CD4-positive, alpha-beta T cell (primary cell): ENCODE measurements around the gene FDXR. TPM values are rescaled to one million over a fixed set of nuclear protein-coding genes. Genes with fewer than 3 reads are reported as not detected.

ENCODE experiments used
- ATAC-seq: fragments of 200-7000 bp; cut with Tn5 transposase; one replicate; pipeline ENCODE4 v1.10.0; 2022; ENCODE audit warnings: mild to moderate bottlenecking; ENCODE audit not compliant: poor library complexity
- CTCF ChIA-PET: fragments of 350-600 bp; sonication (Branson Sonifier 250); formaldehyde crosslinking; loops from one replicate; lab custom pipeline; 2021; ENCODE audit warnings: antibody characterized with exemption, inconsistent platforms; lab: Charles Lee
- POLR2A ChIA-PET: fragments of 350-600 bp; sonication (Branson Sonifier 250); formaldehyde crosslinking; loops from one replicate; lab custom pipeline; 2021; ENCODE audit warnings: antibody characterized with exemption, inconsistent platforms; lab: Charles Lee
- DNase-seq, 14 experiments: peaks; one replicate each; pipeline ENCODE4 v3.0.0-alpha.2; 2013 to 2020; ENCODE audit warnings: mixed read lengths in 2 of 14
- H3K27ac ChIP-seq, 2 donors: one replicate each; pipeline versions ENCODE4 v1.5.1 to v1.7.0; 2013; ENCODE audit warnings: low read length in 2 of 2, low read depth in 1 of 2, mild to moderate bottlenecking in 1 of 2
- H3K27me3 ChIP-seq, 2 experiments: 1 replicate in 1 of 2; 2 replicates in 1 of 2; pipeline versions ENCODE4 v1.6.1 to v1.7.0; 2013; ENCODE audit warnings: low read length in 2 of 2, control low read depth in 1 of 2, mild to moderate bottlenecking in 1 of 2, moderate library complexity in 1 of 2; ENCODE audit not compliant: insufficient read depth in 2 of 2, control insufficient read depth in 1 of 2
- H3K36me3 ChIP-seq: one replicate; pipeline ENCODE4 v1.6.1; 2013; ENCODE audit warnings: low read length, control low read depth; ENCODE audit not compliant: insufficient read depth
- H3K4me1 ChIP-seq: one replicate; pipeline ENCODE4 v1.6.1; 2013; ENCODE audit warnings: low read length, control low read depth; ENCODE audit not compliant: insufficient read depth
- H3K4me3 ChIP-seq: one replicate; pipeline ENCODE4 v1.5.1; 2013; ENCODE audit warnings: mild to moderate bottlenecking, low read length, moderate library complexity
- H3K9me3 ChIP-seq, 2 experiments: 1 replicate in 1 of 2; 2 replicates in 1 of 2; pipeline versions ENCODE4 v1.6.1 to v1.7.0; 2013; ENCODE audit warnings: low read length in 2 of 2, mild to moderate bottlenecking in 2 of 2, control low read depth in 1 of 2, moderate library complexity in 1 of 2; ENCODE audit not compliant: control insufficient read depth in 1 of 2, insufficient read depth in 1 of 2
- H3K27ac Mint-ChIP-seq: one replicate; pipeline ENCODE4 v1.8.0; 2020; ENCODE audit warnings: mixed read lengths
- H3K27me3 Mint-ChIP-seq: one replicate; pipeline ENCODE4 v1.8.0; 2021; ENCODE audit warnings: mixed read lengths
- H3K36me3 Mint-ChIP-seq: one replicate; pipeline ENCODE4 v1.8.0; 2021; ENCODE audit warnings: low read depth, mixed read lengths
- H3K4me1 Mint-ChIP-seq: one replicate; pipeline ENCODE4 v1.8.0; 2021; ENCODE audit warnings: low read depth, mixed read lengths
- H3K4me3 Mint-ChIP-seq: one replicate; pipeline ENCODE4 v1.8.0; 2020; ENCODE audit warnings: mild to moderate bottlenecking, mixed read lengths
- H3K9me3 Mint-ChIP-seq: one replicate; pipeline ENCODE4 v1.8.0; 2020; ENCODE audit warnings: mixed read lengths
- CTCF ChIP-seq: fragments of 200-600 bp; IDR thresholded peaks from one replicate; pipeline ENCODE4 v1.8.0; 2022; ENCODE audit warnings: antibody characterized with exemption, mild to moderate bottlenecking
- intact Hi-C, 2 experiments: fragments of 100-400 bp; cut with DNase I in 1 of 2; cut with micrococcal nuclease in 1 of 2; formaldehyde crosslinking; loops; one replicate each; pipeline versions ENCODE4 v1.15.1 to v1.9.0; 2023 to 2025; cut with DNase I, micrococcal nuclease
- total RNA-seq, 174 experiments: library from RNA in 2 of 174; stranded (reverse) in 2 of 174; gene quantifications; one replicate each; pipeline ENCODE4 v1.2.3 and lab custom pipeline; 2021 to 2026

Gene FDXR
- total RNA-seq, 2 experiments from 2014 or later: 2.1 to 2.7 TPM

GRCh38 chr17:74919440-74920305, 46.9 kb upstream of the FDXR start:
- Mint-ChIP-seq H3K36me3 (no peaks in the 10 kb centered on the region), H3K27ac (no peak overlapping the region), H3K4me3 (no peak overlapping the region), H3K9me3 (no peaks in the 10 kb centered on the region), H3K27me3 (peaks cover 52% of the 10 kb centered on the region), H3K4me1 (peaks cover 12% of the 10 kb centered on the region)
- Histone ChIP-seq H3K4me3 (no peak overlapping the region), H3K27me3 (peaks cover 29 to 37% of the 10 kb centered on the region in 2 experiments), H3K36me3 (no peaks in the 10 kb centered on the region), H3K9me3 (peaks cover 0 to 13% of the 10 kb centered on the region in 2 experiments), H3K27ac (no peak overlapping the region), H3K4me1 (peaks cover 29% of the 10 kb centered on the region)
- CTCF ChIA-PET: interaction anchor here (0.6 kb wide), 1 partner anchor 38 kb away, joined by 3 read pairs; no protein-coding TSS in a partner anchor
- intact Hi-C loops: loop anchor here in 1 of 2 experiments (5.0 kb wide), 1 partner anchor 493 kb away; no protein-coding TSS in a partner anchor
- POLR2A ChIA-PET: no interaction called here
- no peak for TF ChIP-seq CTCF
- DNase-seq: peak in 1 of 14 experiments; percentile 21
- no peak for ATAC-seq

GRCh38 chr17:74918906-74919305, 46.1 kb upstream of the FDXR start:
- Mint-ChIP-seq H3K36me3 (no peaks in the 10 kb centered on the region), H3K27ac (no peak overlapping the region), H3K4me1 (peaks cover 7% of the 10 kb centered on the region), H3K27me3 (peaks cover 48% of the 10 kb centered on the region), H3K4me3 (no peak overlapping the region), H3K9me3 (no peaks in the 10 kb centered on the region)
- Histone ChIP-seq H3K4me3 (no peak overlapping the region), H3K4me1 (peaks cover 21% of the 10 kb centered on the region), H3K9me3 (peaks cover 0 to 5% of the 10 kb centered on the region in 2 experiments), H3K27ac (no peak overlapping the region), H3K36me3 (no peaks in the 10 kb centered on the region), H3K27me3 (peaks cover 22 to 29% of the 10 kb centered on the region in 2 experiments)
- DNase-seq (no peak), ATAC-seq (no peak)
- ChIA-PET CTCF (interaction anchor here (0.6 kb wide), 1 partner anchor 39 kb away, joined by 3 read pairs; no protein-coding TSS in a partner anchor), POLR2A (no interaction called here)
- intact Hi-C loops: no loop called here
- no peak for TF ChIP-seq CTCF

GRCh38 chr17:74917430-74917829, 44.6 kb upstream of the FDXR start:
- ChIA-PET POLR2A (no interaction called here), CTCF (no interaction called here)
- peaks cover 6% of the 10 kb centered on the region for H3K4me1 ChIP-seq
- no peak overlapping the region for H3K27ac Mint-ChIP-seq
- intact Hi-C loops: no loop called here
- H3K27me3 Mint-ChIP-seq: peaks cover 39% of the 10 kb centered on the region
- peaks cover 0 to 2% of the 10 kb centered on the region in 2 experiments for H3K9me3 ChIP-seq
- peak in 2 of 14 experiments; percentile 22 to 38 for DNase-seq
- H3K4me3 Mint-ChIP-seq: no peak overlapping the region
- H3K36me3 ChIP-seq: no peaks in the 10 kb centered on the region
- no peak for TF ChIP-seq CTCF
- peaks cover 15 to 16% of the 10 kb centered on the region in 2 experiments for H3K27me3 ChIP-seq
- H3K4me1 Mint-ChIP-seq: peaks cover 2% of the 10 kb centered on the region
- no peak overlapping the region for H3K4me3 ChIP-seq
- H3K36me3 Mint-ChIP-seq: no peaks in the 10 kb centered on the region
- H3K27ac ChIP-seq: no peak overlapping the region
- no peak for ATAC-seq
- H3K9me3 Mint-ChIP-seq: no peaks in the 10 kb centered on the region
